Coronary artery (tissue), 2 donors: ENCODE results near the gene EIF4EBP2.

ENCODE experiments used
- DNase-seq: peaks from one replicate; pipeline ENCODE4 v3.0.0-alpha.2; 2017; ENCODE audit warnings: low spot score
- H3K27ac ChIP-seq, 2 donors: fragments of 200-600 bp; sonication (generic); one replicate each; pipeline ENCODE4 v1.5.1; 2016 to 2019
- H3K4me3 ChIP-seq: fragments of 200-600 bp; sonication (generic); 2 replicates; pipeline ENCODE4 v1.5.1; 2016; ENCODE audit warnings: mild to moderate bottlenecking, moderate library complexity
- TF ChIP-seq, protein P1 (sequence below): fragments of 200-600 bp; sonication (generic); IDR thresholded peaks from one replicate; pipeline ENCODE4 v1.5.1; 2019; ENCODE audit warnings: antibody characterized with exemption

EIF4EBP2 gene

DNA sequence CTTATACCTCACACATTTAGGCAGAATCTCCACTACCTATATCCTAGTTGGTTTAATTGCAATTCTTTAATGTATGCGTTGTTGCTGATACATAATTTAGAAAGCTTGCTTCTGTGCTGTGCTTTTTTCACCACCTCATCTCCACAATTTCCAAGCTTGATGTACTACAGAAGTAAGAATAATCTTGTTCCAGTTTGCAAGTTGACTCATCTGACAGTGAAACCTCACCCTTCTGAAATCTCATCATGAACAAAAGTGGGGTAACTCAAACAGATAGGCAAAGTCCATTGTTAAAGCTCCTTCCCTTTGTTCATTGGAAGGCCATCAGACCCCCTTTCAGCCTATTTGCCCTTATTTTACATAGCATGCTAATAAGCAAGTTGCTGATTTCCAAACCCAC, 13.6 kb downstream of the EIF4EBP2 start:
- Histone ChIP-seq H3K4me3 (no peak overlapping the region), H3K27ac (no peak overlapping the region)
- no peak for DNase-seq
- TF ChIP-seq, protein P1, sequence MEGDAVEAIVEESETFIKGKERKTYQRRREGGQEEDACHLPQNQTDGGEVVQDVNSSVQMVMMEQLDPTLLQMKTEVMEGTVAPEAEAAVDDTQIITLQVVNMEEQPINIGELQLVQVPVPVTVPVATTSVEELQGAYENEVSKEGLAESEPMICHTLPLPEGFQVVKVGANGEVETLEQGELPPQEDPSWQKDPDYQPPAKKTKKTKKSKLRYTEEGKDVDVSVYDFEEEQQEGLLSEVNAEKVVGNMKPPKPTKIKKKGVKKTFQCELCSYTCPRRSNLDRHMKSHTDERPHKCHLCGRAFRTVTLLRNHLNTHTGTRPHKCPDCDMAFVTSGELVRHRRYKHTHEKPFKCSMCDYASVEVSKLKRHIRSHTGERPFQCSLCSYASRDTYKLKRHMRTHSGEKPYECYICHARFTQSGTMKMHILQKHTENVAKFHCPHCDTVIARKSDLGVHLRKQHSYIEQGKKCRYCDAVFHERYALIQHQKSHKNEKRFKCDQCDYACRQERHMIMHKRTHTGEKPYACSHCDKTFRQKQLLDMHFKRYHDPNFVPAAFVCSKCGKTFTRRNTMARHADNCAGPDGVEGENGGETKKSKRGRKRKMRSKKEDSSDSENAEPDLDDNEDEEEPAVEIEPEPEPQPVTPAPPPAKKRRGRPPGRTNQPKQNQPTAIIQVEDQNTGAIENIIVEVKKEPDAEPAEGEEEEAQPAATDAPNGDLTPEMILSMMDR, result no peak

DNA sequence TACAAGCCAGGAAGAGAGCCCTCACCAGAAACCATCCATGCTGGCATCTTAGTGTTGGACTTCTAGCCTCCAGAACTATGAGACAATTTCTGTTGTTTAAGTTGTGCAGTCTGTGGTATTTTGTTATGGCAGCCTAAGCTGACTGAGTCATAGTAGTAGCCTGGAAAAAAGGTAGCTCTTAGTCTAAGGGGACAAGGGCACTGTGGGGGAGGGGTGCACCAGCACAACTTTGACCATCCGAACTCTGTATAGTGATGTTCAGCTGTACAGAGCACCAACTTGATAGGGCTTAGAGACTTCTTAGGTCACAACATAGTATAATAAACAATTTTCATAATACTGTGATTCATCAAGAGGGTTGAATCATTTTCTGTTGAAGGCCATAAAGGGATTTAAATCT, 14.3 kb downstream of the EIF4EBP2 start:
- TF ChIP-seq, protein P1, result no peak
- Histone ChIP-seq H3K27ac (peak overlapping the region in 1 of 2 donors; percentile 20), H3K4me3 (no peak overlapping the region)
- no peak for DNase-seq

DNA sequence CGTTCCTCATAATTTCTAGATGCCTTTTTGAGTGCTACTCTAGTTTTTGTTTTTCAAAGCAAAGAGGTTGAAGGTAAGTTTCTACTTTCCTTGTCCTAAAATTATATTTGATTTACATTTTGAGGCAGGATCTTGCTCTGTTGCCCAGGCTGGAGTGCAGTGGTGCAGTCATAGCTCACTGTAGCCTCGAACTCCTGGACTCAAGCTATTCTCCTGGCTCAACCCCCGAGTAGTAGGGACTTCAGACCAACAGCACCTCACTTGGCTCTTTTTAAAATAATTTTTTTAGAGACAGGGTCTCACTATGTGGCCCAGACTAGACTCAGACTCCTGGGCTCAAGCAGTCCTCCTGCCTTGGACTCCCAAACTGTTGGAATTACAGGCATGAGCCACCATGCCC, 14.8 kb downstream of the EIF4EBP2 start:
- DNase-seq, result no peak
- TF ChIP-seq, protein P1, result no peak
- Histone ChIP-seq H3K4me3 (no peak overlapping the region), H3K27ac (no peak overlapping the region)

DNA sequence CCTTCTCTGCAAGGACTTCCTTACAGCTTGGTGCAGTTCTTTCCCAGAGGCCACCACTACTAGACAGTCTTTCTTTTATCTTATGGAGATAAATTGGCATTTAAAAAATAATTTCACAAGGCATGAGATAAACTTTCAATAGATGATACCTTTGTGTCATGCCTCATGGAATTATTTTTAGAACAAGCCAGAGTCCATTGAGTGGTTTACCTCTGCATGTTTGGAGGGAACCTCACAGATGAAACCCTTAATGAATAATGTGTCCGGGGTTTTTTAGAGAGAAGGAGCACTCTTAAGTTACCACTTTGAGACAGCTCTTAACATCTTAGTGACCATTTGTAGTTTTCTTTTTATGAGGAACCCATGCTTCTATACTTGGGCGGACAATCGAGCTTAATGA, 20.4 kb downstream of the EIF4EBP2 start:
- no peak for DNase-seq
- Histone ChIP-seq H3K27ac (no peak overlapping the region), H3K4me3 (no peak overlapping the region)
- TF ChIP-seq, protein P1, result no peak

DNA sequence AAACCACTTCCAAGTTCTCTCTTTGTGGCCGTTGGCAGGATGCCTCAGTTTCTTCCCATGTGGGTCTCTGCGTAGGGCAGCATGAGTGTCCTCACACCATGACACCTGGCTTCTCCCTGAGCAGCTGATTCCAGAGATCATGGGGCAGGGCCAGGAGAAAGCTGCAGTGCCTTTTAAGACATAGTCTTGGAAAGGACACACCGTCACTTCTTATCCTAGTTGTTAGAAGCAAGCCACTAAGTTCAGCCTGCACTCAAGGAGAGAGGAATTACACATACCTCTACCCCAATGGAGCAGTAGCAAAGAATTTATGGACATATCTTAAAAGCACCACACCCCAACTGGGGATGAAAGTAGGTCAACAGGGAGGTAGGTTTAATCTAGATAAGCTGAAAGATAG, 21.2 kb downstream of the EIF4EBP2 start:
- TF ChIP-seq, protein P1, result no peak
- Histone ChIP-seq H3K27ac (no peak overlapping the region), H3K4me3 (no peak overlapping the region)
- no peak for DNase-seq

DNA sequence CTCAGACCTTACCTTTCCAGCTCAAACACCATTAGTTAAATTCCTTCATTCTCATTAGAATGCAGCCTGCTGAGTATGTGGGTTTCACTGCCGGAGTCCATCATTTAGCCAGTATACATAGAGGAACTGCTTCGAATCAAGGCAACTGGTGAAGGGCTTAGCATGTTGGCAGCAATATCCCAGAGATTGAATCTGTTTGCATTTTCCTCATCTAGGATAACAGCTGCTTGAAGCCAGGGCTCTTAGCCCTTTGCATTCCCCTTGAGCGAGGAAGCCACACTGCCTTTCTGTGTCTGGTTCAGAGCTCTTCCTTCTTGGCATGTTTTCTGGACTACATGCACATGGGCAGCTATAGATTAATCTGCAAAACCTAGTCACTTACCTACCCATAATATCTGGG, 22.9 kb downstream of the EIF4EBP2 start:
- H3K4me3 ChIP-seq, result no peak overlapping the region
- TF ChIP-seq, protein P1, result no peak
- H3K27ac ChIP-seq, result no peak overlapping the region
- DNase-seq, result no peak

DNA sequence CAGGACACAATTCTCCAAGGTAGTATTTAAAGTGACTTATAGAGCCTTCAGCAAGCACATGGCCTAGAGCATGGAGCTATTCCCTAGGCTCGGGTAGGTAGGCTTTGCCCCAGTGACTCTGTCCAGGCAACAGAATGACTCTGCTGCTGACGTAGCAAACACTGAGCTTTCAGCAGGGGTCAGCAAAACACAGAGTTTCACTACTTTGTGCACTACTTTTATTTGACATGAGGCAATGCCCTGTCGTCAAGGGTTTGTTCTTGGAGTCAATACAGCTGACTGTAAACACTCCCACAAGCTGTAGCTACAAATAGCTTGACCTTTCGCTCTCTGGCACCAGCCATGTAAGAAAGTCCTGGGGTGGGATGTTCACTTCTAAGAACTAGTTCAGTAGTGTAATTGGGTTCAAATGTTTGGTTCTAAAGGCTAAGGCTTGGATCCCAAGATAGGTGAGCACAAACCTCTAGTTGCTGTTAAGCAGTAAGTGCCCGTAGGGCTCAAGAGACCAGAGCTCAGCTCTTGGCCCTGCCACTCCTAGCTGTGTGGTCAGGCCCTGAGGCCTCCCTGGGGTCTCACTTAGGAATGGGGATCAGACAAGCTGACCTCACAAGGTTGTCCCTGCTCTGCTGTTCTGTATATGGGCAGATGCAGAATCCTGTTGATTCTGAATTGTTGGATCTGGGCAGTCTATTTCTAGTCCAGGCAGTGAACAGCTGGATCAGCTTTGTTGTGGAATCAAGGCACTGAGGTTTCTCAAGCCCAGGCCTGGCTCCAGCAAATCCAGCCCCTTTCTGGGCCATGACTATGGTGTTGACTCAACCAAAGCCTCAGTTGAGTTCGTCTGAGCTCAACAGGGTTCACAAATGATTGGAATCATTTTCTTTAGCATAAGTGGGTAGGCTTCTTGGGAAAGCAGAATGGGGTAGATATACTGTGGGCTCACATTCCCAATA, 26.8 kb downstream of the EIF4EBP2 start:
- DNase-seq, result peak; percentile 89
- Histone ChIP-seq H3K27ac (peak overlapping the region; percentile 76 to 93), H3K4me3 (peak overlapping the region; percentile 41)
- TF ChIP-seq, protein P1, result no peak
